ENCODE data around the gene DENND2A.

DENND2A gene

GRCh38 chr7:140595468-140596092, 45.0 kb downstream of the DENND2A start:
- peak overlapping the region; percentile 22 for H3K27ac ChIP-seq (ENCODE audit: low read length)
- no peaks in the 10 kb centered on the region for H3K9me3 ChIP-seq (ENCODE audit: control insufficient read depth in 1 of 2, low read length in 2 of 2)
- H3K4me3 ChIP-seq (ENCODE audit: low read depth in 1 of 2, low read length in 2 of 2) = no peak overlapping the region
- H3K27me3 ChIP-seq (ENCODE audit: low read depth, low read length) = no peaks in the 10 kb centered on the region
- H3K4me1 ChIP-seq (ENCODE audit: control insufficient read depth in 1 of 2, insufficient read depth in 2 of 2, low read length in 2 of 2) = peaks cover 0 to 12% of the 10 kb centered on the region in 2 donors
- H3K36me3 ChIP-seq (ENCODE audit: control insufficient read depth in 1 of 2, insufficient read depth in 2 of 2, low read length in 2 of 2) = no peaks in the 10 kb centered on the region

DNA sequence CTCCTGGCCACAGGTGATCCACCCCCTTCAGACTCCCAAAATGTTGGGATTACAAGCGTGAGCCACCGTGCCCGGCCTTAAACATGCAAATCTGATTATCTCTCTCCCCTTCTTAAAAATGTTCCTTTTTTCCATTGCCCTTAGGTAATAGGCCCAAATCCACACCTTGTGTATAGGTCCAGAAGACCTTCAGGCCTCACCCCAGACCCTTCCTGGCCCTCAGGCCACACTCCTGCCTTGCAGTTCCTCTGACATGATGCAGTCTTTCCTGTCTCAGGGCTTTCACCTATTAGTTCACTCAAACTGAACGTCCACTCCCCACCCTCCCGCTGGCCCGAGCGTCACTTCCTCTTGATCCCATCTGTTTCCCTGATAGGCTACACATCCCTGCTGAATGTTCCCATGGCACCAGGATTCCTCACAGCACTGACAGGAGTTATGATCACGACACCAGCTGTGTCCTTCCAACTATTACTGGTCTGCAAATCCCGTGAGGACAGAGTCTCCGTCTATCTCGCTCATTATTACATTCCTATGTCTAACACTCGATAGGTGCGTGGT, 46.4 kb downstream of the DENND2A start:
- Histone ChIP-seq H3K27ac (ENCODE audit: low read length) (no peak overlapping the region), H3K36me3 (ENCODE audit: control insufficient read depth in 1 of 2, insufficient read depth in 2 of 2, low read length in 2 of 2) (no peaks in the 10 kb centered on the region), H3K4me1 (ENCODE audit: control insufficient read depth in 1 of 2, insufficient read depth in 2 of 2, low read length in 2 of 2) (peaks cover 0 to 12% of the 10 kb centered on the region in 2 donors), H3K4me3 (ENCODE audit: low read depth in 1 of 2, low read length in 2 of 2) (no peak overlapping the region), H3K27me3 (ENCODE audit: low read depth, low read length) (no peaks in the 10 kb centered on the region), H3K9me3 (ENCODE audit: control insufficient read depth in 1 of 2, low read length in 2 of 2) (no peaks in the 10 kb centered on the region)

DNA sequence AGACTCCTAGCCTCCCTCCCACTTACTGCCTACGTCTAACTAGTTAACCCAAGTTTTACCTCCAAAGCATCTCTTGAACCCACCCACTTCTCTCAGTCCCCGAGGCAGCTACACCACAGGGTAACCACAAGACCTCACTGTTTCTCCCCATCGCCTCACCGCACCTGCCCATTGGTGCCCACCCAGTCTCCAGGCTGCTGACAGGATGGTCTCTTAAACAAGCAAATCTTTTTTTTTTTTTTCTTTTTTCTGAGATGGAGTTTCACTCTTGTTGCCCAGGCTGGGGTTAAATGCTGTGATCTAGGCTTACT, 47.0 kb downstream of the DENND2A start:
- no peak overlapping the region for H3K4me3 ChIP-seq (ENCODE audit: low read depth in 1 of 2, low read length in 2 of 2)
- no peaks in the 10 kb centered on the region for H3K36me3 ChIP-seq (ENCODE audit: control insufficient read depth in 1 of 2, insufficient read depth in 2 of 2, low read length in 2 of 2)
- H3K27ac ChIP-seq (ENCODE audit: low read length) = no peak overlapping the region
- no peaks in the 10 kb centered on the region for H3K27me3 ChIP-seq (ENCODE audit: low read depth, low read length)
- H3K4me1 ChIP-seq (ENCODE audit: control insufficient read depth in 1 of 2, insufficient read depth in 2 of 2, low read length in 2 of 2) = peaks cover 0 to 12% of the 10 kb centered on the region in 2 donors
- H3K9me3 ChIP-seq (ENCODE audit: control insufficient read depth in 1 of 2, low read length in 2 of 2) = no peaks in the 10 kb centered on the region

GRCh38 chr7:140592964-140593671, 47.5 kb downstream of the DENND2A start:
- Histone ChIP-seq H3K9me3 (ENCODE audit: control insufficient read depth in 1 of 2, low read length in 2 of 2) (no peaks in the 10 kb centered on the region), H3K36me3 (ENCODE audit: control insufficient read depth in 1 of 2, insufficient read depth in 2 of 2, low read length in 2 of 2) (no peaks in the 10 kb centered on the region), H3K27ac (ENCODE audit: low read length) (no peak overlapping the region), H3K4me3 (ENCODE audit: low read depth in 1 of 2, low read length in 2 of 2) (no peak overlapping the region), H3K27me3 (ENCODE audit: low read depth, low read length) (no peaks in the 10 kb centered on the region), H3K4me1 (ENCODE audit: control insufficient read depth in 1 of 2, insufficient read depth in 2 of 2, low read length in 2 of 2) (peaks cover 0 to 12% of the 10 kb centered on the region in 2 donors)

DNA sequence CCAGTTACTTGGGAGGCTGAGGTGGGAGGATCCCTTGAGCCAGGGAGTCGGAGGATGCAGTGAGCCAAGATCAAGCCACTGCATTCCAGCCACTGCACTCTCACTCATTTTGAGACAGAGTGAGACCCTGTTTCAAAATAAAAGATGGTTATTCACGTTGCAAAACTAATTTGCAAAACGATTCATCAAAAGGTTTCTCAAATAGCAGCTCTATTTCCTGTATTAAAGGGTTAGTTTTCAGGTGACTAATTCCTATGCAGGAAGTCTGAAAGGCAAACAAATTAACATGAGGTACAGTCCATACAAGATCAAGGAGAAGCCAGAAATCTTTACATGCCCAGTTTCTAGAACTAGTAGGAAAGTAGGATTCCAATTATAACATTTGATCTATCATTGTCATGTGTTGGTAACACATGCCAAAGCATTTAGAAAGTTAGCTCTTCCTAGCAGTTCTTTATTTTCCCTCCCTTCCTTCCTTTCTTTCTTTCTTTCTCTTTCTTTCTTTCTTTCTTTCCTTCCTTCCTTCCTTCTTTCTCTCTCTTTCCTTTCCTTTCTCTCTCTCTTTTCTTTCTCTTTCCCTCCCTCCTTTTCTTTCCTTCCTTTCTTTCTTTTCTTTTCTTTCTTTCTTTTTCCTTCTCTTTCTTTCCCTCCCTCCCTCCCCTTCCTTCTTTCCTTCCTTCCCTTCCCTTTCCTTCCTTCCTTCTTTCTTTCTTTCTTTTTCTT, 49.3 kb downstream of the DENND2A start:
- H3K27me3 ChIP-seq (ENCODE audit: low read depth, low read length) = no peaks in the 10 kb centered on the region
- no peaks in the 10 kb centered on the region for H3K9me3 ChIP-seq (ENCODE audit: control insufficient read depth in 1 of 2, low read length in 2 of 2)
- peaks cover 0 to 7% of the 10 kb centered on the region in 2 donors for H3K36me3 ChIP-seq (ENCODE audit: control insufficient read depth in 1 of 2, insufficient read depth in 2 of 2, low read length in 2 of 2)
- H3K27ac ChIP-seq (ENCODE audit: low read length) = no peak overlapping the region
- no peak overlapping the region for H3K4me3 ChIP-seq (ENCODE audit: low read depth in 1 of 2, low read length in 2 of 2)
- peaks cover 0 to 14% of the 10 kb centered on the region in 2 donors for H3K4me1 ChIP-seq (ENCODE audit: control insufficient read depth in 1 of 2, insufficient read depth in 2 of 2, low read length in 2 of 2)

GRCh38 chr7:140587243-140587642, 53.4 kb downstream of the DENND2A start:
- Histone ChIP-seq H3K9me3 (ENCODE audit: control insufficient read depth in 1 of 2, low read length in 2 of 2) (no peaks in the 10 kb centered on the region), H3K27ac (ENCODE audit: low read length) (no peak overlapping the region), H3K4me1 (ENCODE audit: control insufficient read depth in 1 of 2, insufficient read depth in 2 of 2, low read length in 2 of 2) (peaks cover 0 to 3% of the 10 kb centered on the region in 2 donors), H3K4me3 (ENCODE audit: low read depth in 1 of 2, low read length in 2 of 2) (no peak overlapping the region), H3K27me3 (ENCODE audit: low read depth, low read length) (no peaks in the 10 kb centered on the region), H3K36me3 (ENCODE audit: control insufficient read depth in 1 of 2, insufficient read depth in 2 of 2, low read length in 2 of 2) (peaks cover 6 to 31% of the 10 kb centered on the region in 2 donors)

GRCh38 chr7:140586516-140586915, 54.1 kb downstream of the DENND2A start:
- Histone ChIP-seq H3K36me3 (ENCODE audit: control insufficient read depth in 1 of 2, insufficient read depth in 2 of 2, low read length in 2 of 2) (peaks cover 6 to 36% of the 10 kb centered on the region in 2 donors), H3K27ac (ENCODE audit: low read length) (no peak overlapping the region), H3K4me1 (ENCODE audit: control insufficient read depth in 1 of 2, insufficient read depth in 2 of 2, low read length in 2 of 2) (peaks cover 0 to 3% of the 10 kb centered on the region in 2 donors)

GRCh38 chr7:140585333-140585732, 55.3 kb downstream of the DENND2A start:
- Histone ChIP-seq H3K4me3 (ENCODE audit: low read depth in 1 of 2, low read length in 2 of 2) (no peak overlapping the region), H3K27me3 (ENCODE audit: low read depth, low read length) (no peaks in the 10 kb centered on the region), H3K4me1 (ENCODE audit: control insufficient read depth in 1 of 2, insufficient read depth in 2 of 2, low read length in 2 of 2) (peaks cover 0 to 3% of the 10 kb centered on the region in 2 donors), H3K36me3 (ENCODE audit: control insufficient read depth in 1 of 2, insufficient read depth in 2 of 2, low read length in 2 of 2) (peaks cover 6 to 38% of the 10 kb centered on the region in 2 donors), H3K9me3 (ENCODE audit: control insufficient read depth in 1 of 2, low read length in 2 of 2) (no peaks in the 10 kb centered on the region), H3K27ac (ENCODE audit: low read length) (no peak overlapping the region)

More at GRCh38 chr7:140586516-140586915, 54.1 kb downstream of the DENND2A start:
- Histone ChIP-seq H3K27me3 (ENCODE audit: low read depth, low read length) (no peaks in the 10 kb centered on the region), H3K4me3 (ENCODE audit: low read depth in 1 of 2, low read length in 2 of 2) (no peak overlapping the region), H3K9me3 (ENCODE audit: control insufficient read depth in 1 of 2, low read length in 2 of 2) (no peaks in the 10 kb centered on the region)

- H3K4me3 ChIP-seq (ENCODE audit: low read depth in 1 of 2, low read length in 2 of 2) = no peak overlapping the region
- peaks cover 6 to 45% of the 10 kb centered on the region in 2 donors for H3K36me3 ChIP-seq (ENCODE audit: control insufficient read depth in 1 of 2, insufficient read depth in 2 of 2, low read length in 2 of 2)
- no peak overlapping the region for H3K27ac ChIP-seq (ENCODE audit: low read length)
- no peaks in the 10 kb centered on the region for H3K9me3 ChIP-seq (ENCODE audit: control insufficient read depth in 1 of 2, low read length in 2 of 2)
- H3K27me3 ChIP-seq (ENCODE audit: low read depth, low read length) = no peaks in the 10 kb centered on the region
- peaks cover 0 to 3% of the 10 kb centered on the region in 2 donors for H3K4me1 ChIP-seq (ENCODE audit: control insufficient read depth in 1 of 2, insufficient read depth in 2 of 2, low read length in 2 of 2)
Observed at GRCh38 chr7:140584195-140584851, 56.3 kb downstream of the DENND2A start.

DNA sequence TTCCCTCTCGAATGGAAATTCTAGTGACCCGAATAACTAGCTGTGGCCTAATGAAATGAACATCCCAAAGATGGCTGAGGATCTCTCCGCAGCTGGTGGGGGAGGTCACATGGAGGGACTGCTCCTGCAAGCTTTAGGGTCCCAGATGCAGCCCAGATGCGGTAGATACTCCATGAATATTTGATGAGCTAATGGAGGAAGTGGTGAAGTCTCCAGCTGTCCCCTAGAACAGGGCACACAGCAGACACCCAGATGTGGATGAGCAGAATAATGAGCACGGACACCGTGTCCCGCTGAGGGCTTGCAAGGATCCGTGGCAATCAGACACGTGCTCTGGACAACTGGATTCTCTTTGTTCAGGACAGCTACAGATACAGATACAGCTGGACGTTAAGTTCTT, 59.2 kb downstream of the DENND2A start:
- Histone ChIP-seq H3K9me3 (ENCODE audit: control insufficient read depth in 1 of 2, low read length in 2 of 2) (no peaks in the 10 kb centered on the region), H3K36me3 (ENCODE audit: control insufficient read depth in 1 of 2, insufficient read depth in 2 of 2, low read length in 2 of 2) (peaks cover 10 to 39% of the 10 kb centered on the region in 2 donors), H3K4me1 (ENCODE audit: control insufficient read depth in 1 of 2, insufficient read depth in 2 of 2, low read length in 2 of 2) (no peaks in the 10 kb centered on the region), H3K4me3 (ENCODE audit: low read depth in 1 of 2, low read length in 2 of 2) (no peak overlapping the region), H3K27me3 (ENCODE audit: low read depth, low read length) (no peaks in the 10 kb centered on the region), H3K27ac (ENCODE audit: low read length) (no peak overlapping the region)

- H3K9me3 ChIP-seq (ENCODE audit: control insufficient read depth in 1 of 2, low read length in 2 of 2) = no peaks in the 10 kb centered on the region
- no peaks in the 10 kb centered on the region for H3K4me1 ChIP-seq (ENCODE audit: control insufficient read depth in 1 of 2, insufficient read depth in 2 of 2, low read length in 2 of 2)
- peaks cover 11 to 31% of the 10 kb centered on the region in 2 donors for H3K36me3 ChIP-seq (ENCODE audit: control insufficient read depth in 1 of 2, insufficient read depth in 2 of 2, low read length in 2 of 2)
- H3K4me3 ChIP-seq (ENCODE audit: low read depth in 1 of 2, low read length in 2 of 2) = no peak overlapping the region
- H3K27me3 ChIP-seq (ENCODE audit: low read depth, low read length) = no peaks in the 10 kb centered on the region
- H3K27ac ChIP-seq (ENCODE audit: low read length) = no peak overlapping the region
Observed at GRCh38 chr7:140577651-140578050, 63.0 kb downstream of the DENND2A start.
